ENCODE data around the gene MAPK4. TPM values are rescaled to one million over a fixed set of nuclear protein-coding genes. Genes with fewer than 3 reads are reported as not detected.
A peak's percentile ranks its signal among the peaks of the same experiment; 100 is the strongest.

The MAPK4 gene
- total RNA-seq, 2 donors from 2014 or later, result not detected

DNA sequence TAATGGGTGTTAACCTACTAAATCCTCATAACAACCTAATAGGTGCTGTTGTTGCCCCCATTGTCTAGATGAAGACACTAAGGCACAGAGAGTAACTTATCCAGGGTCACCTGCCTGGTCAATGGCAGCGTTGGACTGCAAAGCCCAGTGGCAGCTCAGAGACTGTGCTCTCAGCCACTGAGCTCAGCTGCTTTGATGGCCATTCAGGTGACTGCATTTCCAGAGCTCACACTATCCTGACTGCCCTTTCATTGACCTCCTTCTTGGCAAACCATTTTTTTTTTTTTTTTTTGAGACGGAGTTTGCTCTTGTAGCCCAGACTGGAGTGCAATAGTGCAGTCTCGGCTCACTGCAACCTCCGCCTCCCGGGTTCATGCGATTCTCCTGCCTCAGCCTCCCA is 115.2 kb downstream of the MAPK4 start:
- no peaks in the 10 kb centered on the region for H3K36me3 Mint-ChIP-seq
- DNase-seq (ENCODE audit: low spot score) (no peak), ATAC-seq (no peak)
- no peak overlapping the region for H3K4me3 Mint-ChIP-seq
- H3K27ac Mint-ChIP-seq, result no peak overlapping the region
- H3K4me1 Mint-ChIP-seq (ENCODE audit: low read depth in 2 of 2), result no peaks in the 10 kb centered on the region
- peaks cover 2 to 7% of the 10 kb centered on the region in 2 donors for H3K27me3 Mint-ChIP-seq
- no peaks in the 10 kb centered on the region for H3K9me3 Mint-ChIP-seq

- H3K9me3 Mint-ChIP-seq, result no peaks in the 10 kb centered on the region
- peaks cover 4 to 19% of the 10 kb centered on the region in 2 donors for H3K27me3 Mint-ChIP-seq
- ATAC-seq (no peak), DNase-seq (ENCODE audit: low spot score) (no peak)
- H3K27ac Mint-ChIP-seq, result no peak overlapping the region
- no peaks in the 10 kb centered on the region for H3K4me1 Mint-ChIP-seq (ENCODE audit: low read depth in 2 of 2)
- H3K4me3 Mint-ChIP-seq, result no peak overlapping the region
- H3K36me3 Mint-ChIP-seq, result no peaks in the 10 kb centered on the region
Measured at GRCh38 chr18:50678651-50679050, 118.8 kb downstream of the MAPK4 start.

- ATAC-seq, result no peak
- H3K27ac Mint-ChIP-seq, result no peak overlapping the region
Measured at GRCh38 chr18:50679056-50679455, 119.2 kb downstream of the MAPK4 start.

GRCh38 chr18:50679656-50680055 is 119.8 kb downstream of the MAPK4 start:
- ATAC-seq, result peak in 1 of 2 donors; percentile 45

More at GRCh38 chr18:50679056-50679455, 119.2 kb downstream of the MAPK4 start:
- no peaks in the 10 kb centered on the region for H3K36me3 Mint-ChIP-seq
- H3K4me1 Mint-ChIP-seq (ENCODE audit: low read depth in 2 of 2), result no peaks in the 10 kb centered on the region
- no peaks in the 10 kb centered on the region for H3K9me3 Mint-ChIP-seq
- H3K4me3 Mint-ChIP-seq, result no peak overlapping the region
- no peak for DNase-seq (ENCODE audit: low spot score)
- H3K27me3 Mint-ChIP-seq, result peaks cover 4 to 19% of the 10 kb centered on the region in 2 donors

GRCh38 chr18:50680966-50681365 is 121.1 kb downstream of the MAPK4 start:
- DNase-seq (ENCODE audit: low spot score), result no peak

More at GRCh38 chr18:50679656-50680055, 119.8 kb downstream of the MAPK4 start:
- Mint-ChIP-seq H3K4me3 (no peak overlapping the region), H3K9me3 (no peaks in the 10 kb centered on the region), H3K27ac (no peak overlapping the region), H3K27me3 (peaks cover 4 to 16% of the 10 kb centered on the region in 2 donors), H3K36me3 (no peaks in the 10 kb centered on the region), H3K4me1 (ENCODE audit: low read depth in 2 of 2) (no peaks in the 10 kb centered on the region)
- DNase-seq (ENCODE audit: low spot score), result no peak

DNA sequence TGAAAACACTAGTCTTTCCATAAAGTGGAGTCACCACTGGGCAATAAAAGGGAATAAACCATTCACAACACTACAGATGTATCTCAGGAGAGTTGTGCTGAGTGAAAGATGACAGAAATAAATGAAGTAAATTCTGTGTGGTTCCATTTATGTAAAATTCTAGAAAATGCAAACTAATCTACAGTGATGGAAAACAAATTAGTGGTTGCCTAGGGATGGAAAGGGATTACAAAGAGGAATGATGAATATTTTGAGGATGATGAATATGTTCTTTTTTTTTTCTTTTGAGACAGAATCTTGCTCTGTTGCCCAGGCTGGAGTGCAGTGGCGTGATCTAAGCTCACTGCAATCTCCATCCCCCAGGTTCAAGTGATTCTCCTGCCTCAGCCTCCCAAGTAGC is 123.0 kb downstream of the MAPK4 start:
- Mint-ChIP-seq H3K27me3 (peaks cover 4 to 12% of the 10 kb centered on the region in 2 donors), H3K9me3 (no peaks in the 10 kb centered on the region), H3K27ac (no peak overlapping the region), H3K4me1 (ENCODE audit: low read depth in 2 of 2) (no peaks in the 10 kb centered on the region), H3K36me3 (no peaks in the 10 kb centered on the region), H3K4me3 (no peak overlapping the region)
- ATAC-seq (no peak), DNase-seq (ENCODE audit: low spot score) (no peak)

More at GRCh38 chr18:50680966-50681365, 121.1 kb downstream of the MAPK4 start:
- Mint-ChIP-seq H3K4me3 (no peak overlapping the region), H3K27me3 (peaks cover 4 to 12% of the 10 kb centered on the region in 2 donors), H3K36me3 (no peaks in the 10 kb centered on the region), H3K9me3 (no peaks in the 10 kb centered on the region), H3K4me1 (ENCODE audit: low read depth in 2 of 2) (no peaks in the 10 kb centered on the region), H3K27ac (no peak overlapping the region)
- ATAC-seq, result no peak

GRCh38 chr18:50686409-50686808 is 126.5 kb downstream of the MAPK4 start:
- DNase-seq (ENCODE audit: low spot score) (no peak), ATAC-seq (no peak)
- no peak overlapping the region for H3K27ac Mint-ChIP-seq
- H3K36me3 Mint-ChIP-seq, result no peaks in the 10 kb centered on the region
- no peak overlapping the region for H3K4me3 Mint-ChIP-seq
- H3K27me3 Mint-ChIP-seq, result peaks cover 2 to 12% of the 10 kb centered on the region in 2 donors
- H3K9me3 Mint-ChIP-seq, result no peaks in the 10 kb centered on the region
- H3K4me1 Mint-ChIP-seq (ENCODE audit: low read depth in 2 of 2), result no peaks in the 10 kb centered on the region

GRCh38 chr18:50687491-50687890 is 127.6 kb downstream of the MAPK4 start:
- H3K9me3 Mint-ChIP-seq, result no peaks in the 10 kb centered on the region
- DNase-seq (ENCODE audit: low spot score) (no peak), ATAC-seq (no peak)

GRCh38 chr18:50689578-50689977 is 129.7 kb downstream of the MAPK4 start:
- Mint-ChIP-seq H3K27ac (no peak overlapping the region), H3K27me3 (no peaks in the 10 kb centered on the region), H3K4me1 (ENCODE audit: low read depth in 2 of 2) (no peaks in the 10 kb centered on the region), H3K9me3 (no peaks in the 10 kb centered on the region), H3K4me3 (no peak overlapping the region), H3K36me3 (no peaks in the 10 kb centered on the region)
- no peak for ATAC-seq
- no peak for DNase-seq (ENCODE audit: low spot score)

More at GRCh38 chr18:50687491-50687890, 127.6 kb downstream of the MAPK4 start:
- Mint-ChIP-seq H3K36me3 (no peaks in the 10 kb centered on the region), H3K4me3 (no peak overlapping the region), H3K27me3 (peaks cover 0 to 2% of the 10 kb centered on the region in 2 donors), H3K27ac (no peak overlapping the region), H3K4me1 (ENCODE audit: low read depth in 2 of 2) (no peaks in the 10 kb centered on the region)

- Mint-ChIP-seq H3K27ac (no peak overlapping the region), H3K9me3 (no peaks in the 10 kb centered on the region), H3K4me1 (ENCODE audit: low read depth in 2 of 2) (no peaks in the 10 kb centered on the region), H3K4me3 (no peak overlapping the region), H3K27me3 (peaks cover 0 to 6% of the 10 kb centered on the region in 2 donors), H3K36me3 (no peaks in the 10 kb centered on the region)
- ATAC-seq (no peak), DNase-seq (ENCODE audit: low spot score) (no peak)
Measured at GRCh38 chr18:50694147-50694546, 134.3 kb downstream of the MAPK4 start.

- ATAC-seq (no peak), DNase-seq (ENCODE audit: low spot score) (no peak)
- Mint-ChIP-seq H3K27ac (no peak overlapping the region), H3K9me3 (no peaks in the 10 kb centered on the region), H3K36me3 (no peaks in the 10 kb centered on the region), H3K4me1 (ENCODE audit: low read depth in 2 of 2) (no peaks in the 10 kb centered on the region), H3K4me3 (no peak overlapping the region), H3K27me3 (peaks cover 0 to 6% of the 10 kb centered on the region in 2 donors)
Measured at GRCh38 chr18:50695431-50696176, 135.7 kb downstream of the MAPK4 start.

DNA sequence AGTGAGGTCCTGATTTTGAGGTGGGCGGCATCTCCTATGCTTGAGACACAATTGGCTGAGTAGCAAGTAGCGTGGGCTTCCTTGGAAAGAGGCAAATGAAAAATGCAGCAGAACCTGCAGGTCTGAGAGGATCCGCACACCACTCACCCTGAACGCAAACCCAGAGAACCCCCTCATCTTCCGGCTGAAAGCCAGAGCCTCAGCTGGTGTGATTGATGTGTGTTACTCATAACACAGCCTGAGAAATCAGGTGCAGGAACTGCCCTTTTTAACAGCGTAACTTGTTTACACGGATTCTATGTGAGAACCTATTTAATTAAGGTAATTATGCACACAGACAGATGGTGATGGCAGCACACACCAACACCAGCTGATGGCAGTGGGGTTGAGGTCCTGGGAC is 136.5 kb downstream of the MAPK4 start:
- DNase-seq (ENCODE audit: low spot score) (no peak), ATAC-seq (no peak)
- Mint-ChIP-seq H3K9me3 (no peaks in the 10 kb centered on the region), H3K4me3 (no peak overlapping the region), H3K4me1 (ENCODE audit: low read depth in 2 of 2) (no peaks in the 10 kb centered on the region), H3K27me3 (peaks cover 0 to 6% of the 10 kb centered on the region in 2 donors), H3K27ac (no peak overlapping the region), H3K36me3 (no peaks in the 10 kb centered on the region)

- H3K27ac Mint-ChIP-seq, result no peak overlapping the region
- no peaks in the 10 kb centered on the region for H3K9me3 Mint-ChIP-seq
- H3K27me3 Mint-ChIP-seq, result peaks cover 0 to 6% of the 10 kb centered on the region in 2 donors
- ATAC-seq, result no peak
- H3K4me3 Mint-ChIP-seq, result no peak overlapping the region
- H3K4me1 Mint-ChIP-seq (ENCODE audit: low read depth in 2 of 2), result no peaks in the 10 kb centered on the region
- no peaks in the 10 kb centered on the region for H3K36me3 Mint-ChIP-seq
- DNase-seq (ENCODE audit: low spot score), result no peak
Measured at GRCh38 chr18:50696929-50697328, 137.0 kb downstream of the MAPK4 start.

- ATAC-seq, result no peak
- no peak for DNase-seq (ENCODE audit: low spot score)
- H3K9me3 Mint-ChIP-seq, result no peaks in the 10 kb centered on the region
- H3K27me3 Mint-ChIP-seq, result peaks cover 0 to 6% of the 10 kb centered on the region in 2 donors
- no peak overlapping the region for H3K27ac Mint-ChIP-seq
- no peaks in the 10 kb centered on the region for H3K36me3 Mint-ChIP-seq
- H3K4me3 Mint-ChIP-seq, result no peak overlapping the region
- H3K4me1 Mint-ChIP-seq (ENCODE audit: low read depth in 2 of 2), result no peaks in the 10 kb centered on the region
Measured at GRCh38 chr18:50697509-50697908, 137.6 kb downstream of the MAPK4 start.

Measured in natural killer cell treated with Interleukin-12 subunit alpha and Interleukin-12 subunit beta and Interleukin-15 and Interleukin-18, amount 100 ng/mL, for 72 hours (primary cell).